ENCODE measurements around the gene ARCN1.

Gene ARCN1

GRCh38 chr11:118615282-118615975 is 43.2 kb downstream of the ARCN1 start:
- H3K36me3 Mint-ChIP-seq: peaks cover 6% of the 10 kb centered on the region
- no peaks in the 10 kb centered on the region for H3K9me3 Mint-ChIP-seq
- ATAC-seq (ENCODE audit: low read depth) (no peak), DNase-seq (ENCODE audit: low spot score in 2 of 2) (no peak)
- H3K4me3 Mint-ChIP-seq: no peak overlapping the region
- H3K27me3 Mint-ChIP-seq: peaks cover 19% of the 10 kb centered on the region
- H3K4me1 Mint-ChIP-seq: peaks cover 4% of the 10 kb centered on the region
- no peak overlapping the region for H3K27ac Mint-ChIP-seq

- Mint-ChIP-seq H3K9me3 (no peaks in the 10 kb centered on the region), H3K27ac (no peak overlapping the region), H3K27me3 (peaks cover 22% of the 10 kb centered on the region), H3K4me1 (peaks cover 6% of the 10 kb centered on the region), H3K4me3 (no peak overlapping the region), H3K36me3 (peaks cover 6% of the 10 kb centered on the region)
- ATAC-seq (ENCODE audit: low read depth) (no peak), DNase-seq (ENCODE audit: low spot score in 2 of 2) (no peak)
These were observed 43.8 kb downstream of the ARCN1 start for GRCh38 chr11:118615976-118616371.

GRCh38 chr11:118618115-118618990 is 46.1 kb downstream of the ARCN1 start:
- Mint-ChIP-seq H3K27ac (no peak overlapping the region), H3K4me1 (peaks cover 4% of the 10 kb centered on the region), H3K9me3 (no peaks in the 10 kb centered on the region), H3K4me3 (no peak overlapping the region), H3K27me3 (peaks cover 24% of the 10 kb centered on the region), H3K36me3 (peaks cover 6% of the 10 kb centered on the region)
- ATAC-seq (ENCODE audit: low read depth) (no peak), DNase-seq (ENCODE audit: low spot score in 2 of 2) (no peak)

- Mint-ChIP-seq H3K9me3 (no peaks in the 10 kb centered on the region), H3K27me3 (peaks cover 24% of the 10 kb centered on the region), H3K36me3 (peaks cover 6% of the 10 kb centered on the region), H3K27ac (no peak overlapping the region), H3K4me3 (no peak overlapping the region), H3K4me1 (peaks cover 4% of the 10 kb centered on the region)
- DNase-seq (ENCODE audit: low spot score in 2 of 2): no peak
- no peak for ATAC-seq (ENCODE audit: low read depth)
These were observed 46.8 kb downstream of the ARCN1 start for GRCh38 chr11:118618991-118619375.

GRCh38 chr11:118619444-118620197 is 47.4 kb downstream of the ARCN1 start:
- Mint-ChIP-seq H3K27ac (no peak overlapping the region), H3K27me3 (peaks cover 24% of the 10 kb centered on the region), H3K36me3 (peaks cover 6% of the 10 kb centered on the region), H3K4me3 (no peak overlapping the region), H3K9me3 (no peaks in the 10 kb centered on the region), H3K4me1 (peaks cover 4% of the 10 kb centered on the region)
- DNase-seq (ENCODE audit: low spot score in 2 of 2) (no peak), ATAC-seq (ENCODE audit: low read depth) (no peak)

GRCh38 chr11:118620529-118621070 is 48.4 kb downstream of the ARCN1 start:
- ATAC-seq (ENCODE audit: low read depth) (no peak), DNase-seq (ENCODE audit: low spot score in 2 of 2) (no peak)
- no peaks in the 10 kb centered on the region for H3K9me3 Mint-ChIP-seq
- peaks cover 4% of the 10 kb centered on the region for H3K36me3 Mint-ChIP-seq
- H3K27me3 Mint-ChIP-seq: peaks cover 21% of the 10 kb centered on the region
- H3K4me1 Mint-ChIP-seq: peaks cover 4% of the 10 kb centered on the region
- peak overlapping the region; percentile 74 for H3K4me3 Mint-ChIP-seq
- no peak overlapping the region for H3K27ac Mint-ChIP-seq

DNA sequence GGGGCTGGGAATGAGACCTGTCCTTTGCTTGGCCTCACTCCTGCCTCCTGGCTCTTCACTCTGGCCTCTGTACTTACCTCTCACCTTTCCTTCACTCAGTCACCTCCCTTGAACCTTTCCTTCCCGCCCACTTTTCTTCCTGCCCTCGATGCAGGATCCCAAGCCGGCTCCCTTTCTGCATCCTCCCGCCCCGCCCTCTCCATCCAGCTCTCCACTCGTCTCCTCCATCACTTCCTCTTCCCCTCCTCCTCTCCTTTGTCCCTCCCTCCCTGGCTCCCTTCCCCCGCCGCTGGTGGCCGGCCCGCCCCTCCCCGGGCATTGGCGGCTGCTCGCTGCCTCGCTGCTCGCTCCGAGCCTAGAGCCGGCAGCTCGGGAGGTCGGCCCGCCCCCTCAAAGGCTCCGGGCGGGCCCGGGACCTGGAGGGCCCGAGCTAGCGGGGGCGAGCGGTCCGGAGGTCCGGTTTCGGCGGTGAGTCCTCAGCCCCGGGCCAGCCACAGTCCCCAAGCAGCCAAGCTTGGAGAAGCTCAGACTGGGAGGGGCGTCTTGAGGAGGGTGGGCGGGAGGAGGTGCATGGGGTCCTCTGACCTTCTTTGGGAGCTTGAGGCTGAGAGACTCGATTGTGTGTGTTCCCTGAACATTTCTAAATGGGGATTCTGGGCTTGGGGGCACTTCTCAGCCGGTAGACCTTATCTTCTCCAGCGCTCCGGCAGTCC is 49.0 kb downstream of the ARCN1 start:
- peak overlapping the region; percentile 74 for H3K4me3 Mint-ChIP-seq
- H3K4me1 Mint-ChIP-seq: peaks cover 4% of the 10 kb centered on the region
- ATAC-seq (ENCODE audit: low read depth) (peak; percentile 56), DNase-seq (ENCODE audit: low spot score in 2 of 2) (no peak)
- H3K27ac Mint-ChIP-seq: no peak overlapping the region
- H3K36me3 Mint-ChIP-seq: peaks cover 4% of the 10 kb centered on the region
- peaks cover 21% of the 10 kb centered on the region for H3K27me3 Mint-ChIP-seq
- H3K9me3 Mint-ChIP-seq: no peaks in the 10 kb centered on the region

DNA sequence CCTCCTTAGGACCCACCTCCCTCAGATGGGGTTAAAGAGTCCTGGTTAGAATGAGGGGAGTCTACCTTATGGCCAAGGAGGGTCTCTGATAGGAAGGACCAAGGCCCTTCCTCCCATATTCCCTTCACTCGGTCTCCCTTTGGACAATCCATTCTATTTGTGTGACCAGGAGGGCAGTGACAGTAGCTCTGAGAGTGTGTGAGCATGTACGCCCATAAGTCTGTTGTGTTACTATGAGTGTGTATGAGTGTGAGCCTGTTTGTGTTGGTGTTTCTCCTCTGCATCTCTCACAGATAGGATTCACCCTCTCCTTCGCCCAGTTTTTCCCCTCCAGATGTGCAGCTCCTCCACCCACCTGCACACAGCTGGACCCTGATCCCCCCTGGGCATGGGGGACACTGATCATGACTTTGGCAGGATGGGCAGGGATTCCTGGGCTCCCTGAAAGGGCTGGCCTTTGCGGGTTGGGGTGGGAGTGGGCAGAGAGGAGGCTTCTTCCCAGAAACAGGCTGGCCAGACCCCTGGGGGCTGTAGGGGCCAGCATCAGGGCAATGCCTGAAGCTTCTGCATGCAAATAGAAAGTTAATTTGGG is 49.7 kb downstream of the ARCN1 start:
- DNase-seq (ENCODE audit: low spot score in 2 of 2) (no peak), ATAC-seq (ENCODE audit: low read depth) (no peak)
- Mint-ChIP-seq H3K27me3 (peaks cover 21% of the 10 kb centered on the region), H3K36me3 (peaks cover 2% of the 10 kb centered on the region), H3K4me1 (peaks cover 4% of the 10 kb centered on the region), H3K9me3 (no peaks in the 10 kb centered on the region), H3K27ac (no peak overlapping the region), H3K4me3 (peak overlapping the region; percentile 43)

DNA sequence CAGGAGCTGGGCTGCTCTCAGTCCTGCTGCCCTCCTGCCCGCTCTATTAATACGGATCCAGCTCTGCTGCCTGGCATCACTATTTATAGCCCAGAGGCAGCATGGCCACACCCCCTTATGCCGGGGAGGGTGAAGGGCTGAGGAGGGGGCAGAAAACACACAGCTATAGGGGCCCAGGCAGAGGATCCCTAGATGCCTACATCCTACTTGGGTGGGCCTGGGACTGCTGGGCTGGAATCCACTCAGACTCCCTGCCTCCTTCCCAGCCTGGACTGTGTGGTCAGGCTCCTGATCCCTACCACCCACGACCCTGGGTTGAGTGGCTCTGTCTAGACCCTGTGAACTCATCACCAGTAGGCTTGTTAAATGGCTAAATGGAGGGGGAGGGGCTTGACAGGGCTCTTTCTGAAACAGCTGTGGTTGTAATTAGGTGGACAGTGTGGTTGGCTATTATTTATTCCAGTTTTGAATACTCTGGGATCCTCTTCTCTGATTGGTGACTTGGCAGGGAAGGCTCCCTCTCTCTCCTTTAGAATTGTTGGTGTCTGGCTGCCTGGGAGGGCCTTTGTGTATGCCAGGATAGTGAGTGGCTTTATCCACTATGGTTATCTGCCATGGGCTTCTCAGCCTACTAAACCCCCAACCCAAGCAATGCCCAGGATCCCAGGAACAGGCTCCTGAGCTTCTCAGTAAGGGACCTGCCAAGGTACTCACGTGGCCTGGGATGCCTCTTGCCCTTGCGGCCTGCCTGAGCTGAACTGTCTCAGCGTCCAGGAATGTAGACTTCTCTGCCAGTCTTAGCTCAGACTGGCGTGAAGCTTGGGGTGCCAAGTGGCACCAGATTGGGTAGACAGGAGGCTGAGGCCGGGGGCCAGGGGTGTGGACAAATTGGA is 50.4 kb downstream of the ARCN1 start:
- peaks cover 4% of the 10 kb centered on the region for H3K4me1 Mint-ChIP-seq
- ATAC-seq (ENCODE audit: low read depth) (no peak), DNase-seq (ENCODE audit: low spot score in 2 of 2) (no peak)
- peaks cover 21% of the 10 kb centered on the region for H3K27me3 Mint-ChIP-seq
- H3K27ac Mint-ChIP-seq: no peak overlapping the region
- no peaks in the 10 kb centered on the region for H3K9me3 Mint-ChIP-seq
- peaks cover 2% of the 10 kb centered on the region for H3K36me3 Mint-ChIP-seq
- no peak overlapping the region for H3K4me3 Mint-ChIP-seq

- H3K27me3 Mint-ChIP-seq: peaks cover 21% of the 10 kb centered on the region
- H3K4me3 Mint-ChIP-seq: no peak overlapping the region
- no peak for DNase-seq (ENCODE audit: low spot score in 2 of 2)
- no peak for ATAC-seq (ENCODE audit: low read depth)
- H3K36me3 Mint-ChIP-seq: peaks cover 2% of the 10 kb centered on the region
- H3K27ac Mint-ChIP-seq: no peak overlapping the region
- H3K4me1 Mint-ChIP-seq: peaks cover 4% of the 10 kb centered on the region
- H3K9me3 Mint-ChIP-seq: no peaks in the 10 kb centered on the region
These were observed 51.1 kb downstream of the ARCN1 start for GRCh38 chr11:118623269-118623655.

DNA sequence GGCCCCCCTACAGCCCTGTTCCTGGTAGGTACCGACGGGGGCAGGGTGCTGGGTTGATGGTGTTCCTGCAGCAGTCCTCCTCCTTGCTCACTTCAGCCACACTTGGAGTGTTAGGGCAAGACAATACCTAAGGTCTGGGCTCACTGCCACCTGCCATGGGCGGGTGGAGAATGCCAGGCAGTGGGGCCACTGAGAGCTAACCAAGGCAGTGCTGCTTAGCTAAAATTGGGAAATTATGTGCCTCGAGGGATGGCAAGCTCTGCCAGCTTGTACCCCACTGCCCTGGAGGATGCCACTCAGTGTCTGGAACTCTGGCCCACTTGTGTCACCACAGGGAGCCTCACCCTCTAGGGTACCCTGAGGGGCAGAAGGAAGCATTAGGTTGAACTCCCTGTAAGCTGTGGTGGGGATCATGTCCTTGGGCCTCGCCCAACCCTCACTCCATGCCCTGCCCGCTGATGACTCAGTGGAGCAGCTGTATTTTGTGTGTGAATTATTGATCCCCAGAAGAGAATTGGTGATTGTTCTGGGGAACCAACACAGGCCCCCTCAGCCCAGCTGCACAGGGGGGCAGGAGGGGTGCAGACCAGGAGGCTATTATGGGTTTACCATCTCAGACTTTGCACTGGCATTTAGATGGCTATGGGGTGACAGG is 53.0 kb downstream of the ARCN1 start:
- H3K4me1 Mint-ChIP-seq: peaks cover 4% of the 10 kb centered on the region
- no peak overlapping the region for H3K4me3 Mint-ChIP-seq
- H3K36me3 Mint-ChIP-seq: no peaks in the 10 kb centered on the region
- no peak overlapping the region for H3K27ac Mint-ChIP-seq
- peaks cover 10% of the 10 kb centered on the region for H3K27me3 Mint-ChIP-seq
- no peak for DNase-seq (ENCODE audit: low spot score in 2 of 2)
- no peak for ATAC-seq (ENCODE audit: low read depth)
- no peaks in the 10 kb centered on the region for H3K9me3 Mint-ChIP-seq

- Mint-ChIP-seq H3K4me1 (peaks cover 2% of the 10 kb centered on the region), H3K27ac (no peak overlapping the region), H3K4me3 (no peak overlapping the region), H3K9me3 (no peaks in the 10 kb centered on the region), H3K36me3 (no peaks in the 10 kb centered on the region), H3K27me3 (peaks cover 11% of the 10 kb centered on the region)
- DNase-seq (ENCODE audit: low spot score in 2 of 2) (no peak), ATAC-seq (ENCODE audit: low read depth) (no peak)
These were observed 53.8 kb downstream of the ARCN1 start for GRCh38 chr11:118625976-118626375.

Measured in memory B cell (primary cell).